ENCODE results near the gene SRPX.

Gene SRPX

DNA sequence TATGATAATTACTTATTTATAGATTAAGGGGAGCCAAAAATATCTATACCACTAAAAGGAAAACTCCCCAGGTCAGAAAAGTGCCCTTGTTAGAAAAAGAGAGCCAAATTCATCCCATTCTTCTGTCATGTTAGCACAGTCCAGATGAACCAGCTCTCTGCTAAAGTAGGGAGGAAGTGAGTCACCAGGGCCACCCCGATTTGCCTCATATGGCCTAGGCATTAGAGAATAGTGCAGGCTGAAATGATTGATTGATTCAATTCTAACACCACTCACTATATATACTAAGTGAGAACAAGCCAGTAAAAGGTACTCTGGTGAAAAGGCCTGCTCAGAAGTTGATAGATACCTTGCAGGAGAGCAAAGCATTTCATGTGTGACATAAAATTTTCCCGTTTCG is 94.5 kb downstream of the SRPX start:
- no peak overlapping the region for H3K4ac ChIP-seq (ENCODE audit: low read depth, low read length)
- WGBS (ENCODE audit: extremely low coverage, insufficient coverage, insufficient read length), result no CpG with 5 or more reads among the region's 3 CpGs

DNA sequence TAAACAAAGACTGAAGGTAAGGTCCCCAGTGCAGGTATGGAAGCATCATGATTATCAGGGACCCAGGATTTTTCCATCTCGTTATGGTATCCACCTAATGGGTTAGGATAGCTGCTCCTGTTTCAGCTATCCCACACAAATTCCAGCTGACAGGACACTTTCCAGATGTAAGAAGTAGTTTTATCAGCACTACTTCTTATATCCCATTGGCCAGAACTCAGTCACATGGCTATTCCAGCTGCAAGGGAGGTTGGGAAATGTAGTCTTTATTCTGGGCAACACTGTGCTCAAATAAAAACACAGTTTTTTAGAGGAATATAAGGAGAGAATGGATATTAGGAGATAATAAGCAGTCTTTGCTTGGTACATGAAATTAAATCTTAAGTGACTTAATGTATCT is 96.7 kb downstream of the SRPX start:
- Histone ChIP-seq H2BK12ac (ENCODE audit: low read length) (no peak overlapping the region), H3K23ac (ENCODE audit: low read length) (no peak overlapping the region), H3K9me3 (ENCODE audit: insufficient read depth, low read depth, low read length) (no peaks in the 10 kb centered on the region), H4K12ac (ENCODE audit: low read depth, low read length) (no peak overlapping the region), H3K27me3 (ENCODE audit: insufficient read depth, low read length) (no peaks in the 10 kb centered on the region), H3K27ac (ENCODE audit: low read depth, low read length) (no peak overlapping the region), H3K36me3 (ENCODE audit: control insufficient read depth in 1 of 2, insufficient read depth in 2 of 2, low read length in 2 of 2) (peaks cover 0 to 2% of the 10 kb centered on the region in 2 experiments), H3K4me2 (ENCODE audit: low read length) (no peak overlapping the region), H3K79me2 (ENCODE audit: control insufficient read depth, insufficient read depth, low read length, poor library complexity) (no peaks in the 10 kb centered on the region), H3K18ac (ENCODE audit: low read length) (no peak overlapping the region), H2BK5ac (ENCODE audit: low read depth, low read length, poor library complexity) (no peak overlapping the region), H3K14ac (ENCODE audit: low read length) (no peak overlapping the region), H2AK5ac (ENCODE audit: low read length) (no peak overlapping the region), H3K4me1 (ENCODE audit: control insufficient read depth in 1 of 2, insufficient read depth in 2 of 2, low read length in 2 of 2) (peaks cover 0 to 2% of the 10 kb centered on the region in 2 experiments), H4K8ac (ENCODE audit: low read depth, low read length) (no peak overlapping the region), H2AFZ (ENCODE audit: insufficient read depth, low read length, poor library complexity) (no peak overlapping the region), H3K9ac (ENCODE audit: low read length) (no peak overlapping the region), H4K91ac (ENCODE audit: low read depth, low read length) (no peak overlapping the region), H3K79me1 (ENCODE audit: low read length) (no peaks in the 10 kb centered on the region), H3K4ac (ENCODE audit: low read depth, low read length) (no peak overlapping the region), H2BK120ac (ENCODE audit: insufficient read depth, low read length, poor library complexity) (no peak overlapping the region), H3K4me3 (ENCODE audit: low read depth, low read length) (no peak overlapping the region)
- no CpG with 5 or more reads among the region's 1 CpG for WGBS (ENCODE audit: extremely low coverage, insufficient coverage, insufficient read length)
- DNase-seq, result no peak

More for the DNA sequence above, 94.5 kb downstream of the SRPX start:
- Histone ChIP-seq H3K79me1 (ENCODE audit: low read length) (no peaks in the 10 kb centered on the region), H4K8ac (ENCODE audit: low read depth, low read length) (no peak overlapping the region), H4K12ac (ENCODE audit: low read depth, low read length) (no peak overlapping the region), H3K23ac (ENCODE audit: low read length) (no peak overlapping the region), H3K9me3 (ENCODE audit: insufficient read depth, low read depth, low read length) (no peaks in the 10 kb centered on the region), H3K4me1 (ENCODE audit: control insufficient read depth in 1 of 2, insufficient read depth in 2 of 2, low read length in 2 of 2) (peaks cover 0 to 2% of the 10 kb centered on the region in 2 experiments), H3K14ac (ENCODE audit: low read length) (no peak overlapping the region), H3K36me3 (ENCODE audit: control insufficient read depth in 1 of 2, insufficient read depth in 2 of 2, low read length in 2 of 2) (peaks cover 0 to 2% of the 10 kb centered on the region in 2 experiments), H4K91ac (ENCODE audit: low read depth, low read length) (no peak overlapping the region), H2BK120ac (ENCODE audit: insufficient read depth, low read length, poor library complexity) (no peak overlapping the region), H2BK12ac (ENCODE audit: low read length) (no peak overlapping the region), H3K18ac (ENCODE audit: low read length) (no peak overlapping the region), H2AFZ (ENCODE audit: insufficient read depth, low read length, poor library complexity) (no peak overlapping the region), H2AK5ac (ENCODE audit: low read length) (no peak overlapping the region), H3K27ac (ENCODE audit: low read depth, low read length) (no peak overlapping the region), H3K4me2 (ENCODE audit: low read length) (no peak overlapping the region), H3K9ac (ENCODE audit: low read length) (no peak overlapping the region), H3K27me3 (ENCODE audit: insufficient read depth, low read length) (no peaks in the 10 kb centered on the region), H3K4me3 (ENCODE audit: low read depth, low read length) (no peak overlapping the region), H3K79me2 (ENCODE audit: control insufficient read depth, insufficient read depth, low read length, poor library complexity) (no peaks in the 10 kb centered on the region), H2BK5ac (ENCODE audit: low read depth, low read length, poor library complexity) (no peak overlapping the region)
- no peak for DNase-seq

- Histone ChIP-seq H3K79me1 (ENCODE audit: low read length) (no peaks in the 10 kb centered on the region), H3K27me3 (ENCODE audit: insufficient read depth, low read length) (no peaks in the 10 kb centered on the region), H3K79me2 (ENCODE audit: control insufficient read depth, insufficient read depth, low read length, poor library complexity) (no peaks in the 10 kb centered on the region), H3K27ac (ENCODE audit: low read depth, low read length) (no peak overlapping the region), H4K91ac (ENCODE audit: low read depth, low read length) (no peak overlapping the region), H3K23ac (ENCODE audit: low read length) (no peak overlapping the region), H3K4ac (ENCODE audit: low read depth, low read length) (no peak overlapping the region), H4K8ac (ENCODE audit: low read depth, low read length) (no peak overlapping the region), H2BK120ac (ENCODE audit: insufficient read depth, low read length, poor library complexity) (no peak overlapping the region), H4K12ac (ENCODE audit: low read depth, low read length) (no peak overlapping the region), H3K9ac (ENCODE audit: low read length) (no peak overlapping the region), H3K14ac (ENCODE audit: low read length) (no peak overlapping the region), H3K18ac (ENCODE audit: low read length) (no peak overlapping the region), H3K9me3 (ENCODE audit: insufficient read depth, low read depth, low read length) (no peaks in the 10 kb centered on the region), H3K4me1 (ENCODE audit: control insufficient read depth in 1 of 2, insufficient read depth in 2 of 2, low read length in 2 of 2) (no peaks in the 10 kb centered on the region), H2BK12ac (ENCODE audit: low read length) (no peak overlapping the region), H2AFZ (ENCODE audit: insufficient read depth, low read length, poor library complexity) (no peak overlapping the region), H3K4me3 (ENCODE audit: low read depth, low read length) (no peak overlapping the region), H3K4me2 (ENCODE audit: low read length) (no peak overlapping the region), H2AK5ac (ENCODE audit: low read length) (no peak overlapping the region), H3K36me3 (ENCODE audit: control insufficient read depth in 1 of 2, insufficient read depth in 2 of 2, low read length in 2 of 2) (peaks cover 0 to 1% of the 10 kb centered on the region in 2 experiments), H2BK5ac (ENCODE audit: low read depth, low read length, poor library complexity) (no peak overlapping the region)
- no peak for DNase-seq
- WGBS (ENCODE audit: extremely low coverage, insufficient coverage, insufficient read length), result no CpG with 5 or more reads among the region's 7 CpGs
Measured at GRCh38 chrX:38117485-38117884, 103.2 kb downstream of the SRPX start.

- no peak for DNase-seq
- no peak overlapping the region for H3K18ac ChIP-seq (ENCODE audit: low read length)
- no peak overlapping the region for H2BK12ac ChIP-seq (ENCODE audit: low read length)
- H4K91ac ChIP-seq (ENCODE audit: low read depth, low read length), result no peak overlapping the region
- H2AK5ac ChIP-seq (ENCODE audit: low read length), result no peak overlapping the region
- no peak overlapping the region for H2BK120ac ChIP-seq (ENCODE audit: insufficient read depth, low read length, poor library complexity)
- peaks cover 0 to 1% of the 10 kb centered on the region in 2 experiments for H3K36me3 ChIP-seq (ENCODE audit: control insufficient read depth in 1 of 2, insufficient read depth in 2 of 2, low read length in 2 of 2)
- H3K4me3 ChIP-seq (ENCODE audit: low read depth, low read length), result no peak overlapping the region
- no peak overlapping the region for H3K27ac ChIP-seq (ENCODE audit: low read depth, low read length)
- H3K4me2 ChIP-seq (ENCODE audit: low read length), result no peak overlapping the region
- no peak overlapping the region for H3K4ac ChIP-seq (ENCODE audit: low read depth, low read length)
- no peak overlapping the region for H2AFZ ChIP-seq (ENCODE audit: insufficient read depth, low read length, poor library complexity)
- no peak overlapping the region for H3K14ac ChIP-seq (ENCODE audit: low read length)
- H4K12ac ChIP-seq (ENCODE audit: low read depth, low read length), result no peak overlapping the region
- H3K79me1 ChIP-seq (ENCODE audit: low read length), result no peaks in the 10 kb centered on the region
- no peak overlapping the region for H3K9ac ChIP-seq (ENCODE audit: low read length)
- H3K79me2 ChIP-seq (ENCODE audit: control insufficient read depth, insufficient read depth, low read length, poor library complexity), result no peaks in the 10 kb centered on the region
- H4K8ac ChIP-seq (ENCODE audit: low read depth, low read length), result no peak overlapping the region
- no peaks in the 10 kb centered on the region for H3K27me3 ChIP-seq (ENCODE audit: insufficient read depth, low read length)
- no peak overlapping the region for H2BK5ac ChIP-seq (ENCODE audit: low read depth, low read length, poor library complexity)
- H3K9me3 ChIP-seq (ENCODE audit: insufficient read depth, low read depth, low read length), result no peaks in the 10 kb centered on the region
- no CpG with 5 or more reads among the region's 1 CpG for WGBS (ENCODE audit: extremely low coverage, insufficient coverage, insufficient read length)
- H3K23ac ChIP-seq (ENCODE audit: low read length), result no peak overlapping the region
- no peaks in the 10 kb centered on the region for H3K4me1 ChIP-seq (ENCODE audit: control insufficient read depth in 1 of 2, insufficient read depth in 2 of 2, low read length in 2 of 2)
Measured at GRCh38 chrX:38116706-38117105, 104.0 kb downstream of the SRPX start.
